Coronary artery (tissue), 2 donors: ENCODE data around the gene SGCE.
A peak's percentile ranks its signal among the peaks of the same experiment; 100 is the strongest.

ENCODE experiments used
- DNase-seq: peaks from one replicate; pipeline ENCODE4 v3.0.0-alpha.2; 2017; ENCODE audit warnings: low spot score
- H3K27ac ChIP-seq, 2 donors: fragments of 200-600 bp; sonication (generic); one replicate each; pipeline ENCODE4 v1.5.1; 2016 to 2019
- H3K4me3 ChIP-seq: fragments of 200-600 bp; sonication (generic); 2 replicates; pipeline ENCODE4 v1.5.1; 2016; ENCODE audit warnings: mild to moderate bottlenecking, moderate library complexity
- CTCF ChIP-seq: fragments of 200-600 bp; sonication (generic); IDR thresholded peaks from one replicate; pipeline ENCODE4 v1.5.1; 2019; ENCODE audit warnings: antibody characterized with exemption

Gene SGCE

DNA sequence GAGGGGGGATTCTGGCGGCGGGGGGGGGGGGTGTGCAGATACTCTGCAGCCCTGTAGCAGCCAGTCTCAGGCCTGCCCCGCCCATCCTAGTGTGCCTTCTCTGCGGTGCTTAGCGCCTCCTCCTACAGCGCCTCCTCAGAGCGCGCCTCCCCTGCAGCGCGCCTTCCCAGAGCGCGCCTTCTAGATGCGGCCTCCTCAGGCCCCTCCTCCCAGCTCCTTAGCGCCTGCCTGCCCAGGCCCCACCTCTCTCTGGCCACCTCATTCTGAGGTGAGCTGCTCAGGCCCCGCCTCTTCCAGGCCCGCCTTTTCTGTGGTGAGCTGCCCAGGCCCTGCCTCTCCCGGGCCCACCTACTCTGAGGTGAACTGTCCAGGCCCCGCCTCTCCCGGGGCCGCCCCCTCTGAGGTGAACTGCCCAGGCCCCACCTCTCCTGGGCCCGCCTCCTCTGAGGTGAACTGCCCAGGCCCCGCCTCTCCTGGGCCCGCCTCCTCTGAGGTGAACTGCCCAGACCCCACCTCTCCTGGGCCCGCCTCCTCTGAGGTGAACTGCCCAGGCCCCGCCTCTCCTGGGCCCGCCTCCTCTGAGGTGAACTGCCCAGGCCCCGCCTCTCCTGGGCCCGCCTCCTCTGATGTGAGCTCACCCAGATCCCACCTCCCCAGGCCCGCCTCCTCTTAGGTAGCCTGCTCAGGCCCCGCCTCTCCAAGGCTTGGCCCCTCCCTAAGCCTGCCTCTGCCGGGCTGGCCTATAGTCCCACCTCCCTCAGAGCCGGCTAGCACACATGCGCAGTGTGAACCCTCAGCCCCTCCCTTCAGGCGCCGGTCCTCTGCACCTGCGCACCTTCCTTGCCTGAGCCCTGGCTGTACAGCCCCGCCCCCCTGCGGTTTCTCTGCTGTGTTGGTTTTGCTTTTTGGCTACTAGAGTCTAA is 2.1 kb upstream of the SGCE start:
- TF ChIP-seq CTCF = no peak
- peak overlapping the region; percentile 89 for H3K4me3 ChIP-seq
- peak; percentile 90 for DNase-seq
- H3K27ac ChIP-seq = peak overlapping the region; percentile 46 to 68

DNA sequence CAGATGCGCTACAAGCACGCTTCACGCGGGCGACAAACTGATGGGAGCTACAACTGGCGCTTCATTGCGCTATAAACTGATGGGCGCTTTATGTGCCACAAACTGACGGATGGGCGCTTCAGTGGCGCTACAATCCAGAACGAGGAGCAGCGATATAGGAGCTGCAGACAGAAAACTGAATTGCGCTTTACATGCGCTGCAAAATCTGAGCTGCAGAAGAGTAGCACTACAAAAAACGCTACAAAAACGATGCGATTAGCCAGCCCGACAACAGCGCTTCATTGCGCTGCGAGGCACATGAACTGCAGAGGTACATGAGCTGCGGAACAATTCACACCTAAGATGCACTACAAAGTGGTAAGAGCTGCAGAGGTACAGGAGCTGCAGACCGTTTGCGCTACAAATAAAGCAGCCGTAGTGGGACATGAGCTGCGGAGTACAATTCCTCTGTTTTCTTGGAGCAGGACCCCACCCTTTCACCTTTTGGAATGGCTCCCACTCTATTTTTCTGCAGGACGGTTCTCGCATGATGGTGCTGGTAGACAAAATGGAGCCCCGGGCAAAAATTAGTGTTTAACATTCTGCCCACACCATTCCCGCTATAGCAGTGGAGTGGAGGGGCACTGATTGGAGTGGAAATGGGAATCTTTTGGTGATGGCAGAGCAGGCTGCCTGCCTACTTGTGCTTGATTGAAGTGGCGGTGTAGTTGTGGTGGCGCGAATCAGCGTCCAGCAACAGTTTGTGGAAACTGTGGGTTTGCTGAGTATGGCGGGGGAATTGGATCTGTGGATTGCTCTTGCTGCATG is 1.2 kb upstream of the SGCE start:
- TF ChIP-seq CTCF = no peak
- peak overlapping the region; percentile 89 for H3K4me3 ChIP-seq
- H3K27ac ChIP-seq = peak overlapping the region; percentile 46 to 68
- DNase-seq = no peak

GRCh38 chr7:94656658-94656924 is 658 bp upstream of the SGCE start:
- H3K4me3 ChIP-seq = peak overlapping the region; percentile 89
- H3K27ac ChIP-seq = no peak overlapping the region
- no peak for DNase-seq
- TF ChIP-seq CTCF = no peak

- H3K4me3 ChIP-seq = peak overlapping the region; percentile 89
- TF ChIP-seq CTCF = no peak
- H3K27ac ChIP-seq = peak overlapping the region; percentile 86 to 88
- no peak for DNase-seq
These were observed 646 bp downstream of the SGCE start for GRCh38 chr7:94655126-94655847.

- peak overlapping the region; percentile 89 for H3K4me3 ChIP-seq
- H3K27ac ChIP-seq = peak overlapping the region in 1 of 2 donors; percentile 86
These were observed 1.2 kb downstream of the SGCE start for GRCh38 chr7:94654783-94655125.

More at GRCh38 chr7:94654783-94655125, 1.2 kb downstream of the SGCE start:
- DNase-seq = no peak
- no peak for TF ChIP-seq CTCF
